Subcutaneous abdominal adipose tissue (tissue), 5 donors: ENCODE results near the gene SPTAN1.
A peak's percentile ranks its signal among the peaks of the same experiment; 100 is the strongest.
"Not testable (repeated sequence)": the region's sequence is repeated elsewhere in the genome, so short reads cannot be mapped to it uniquely, and the experiment has no call there.

Experiments used
- H3K27ac ChIP-seq: one replicate; pipeline ENCODE4 v1.7.0; 2013; ENCODE audit warnings: low read depth, mild to moderate bottlenecking, inconsistent platforms, low read length, moderate library complexity
- H3K27me3 ChIP-seq, 5 donors: one replicate each; pipeline ENCODE4 v1.7.0; 2013; ENCODE audit warnings: low read length in 5 of 5, inconsistent platforms in 1 of 5; ENCODE audit not compliant: control insufficient read depth in 5 of 5, insufficient read depth in 4 of 5
- H3K36me3 ChIP-seq, 5 donors: one replicate each; pipeline ENCODE4 v1.7.0; 2013; ENCODE audit warnings: low read length in 5 of 5; ENCODE audit not compliant: control insufficient read depth in 5 of 5, insufficient read depth in 5 of 5
- H3K4me1 ChIP-seq, 5 donors: one replicate each; pipeline ENCODE4 v1.7.0; 2013; ENCODE audit warnings: low read length in 5 of 5, mild to moderate bottlenecking in 3 of 5, moderate library complexity in 1 of 5; ENCODE audit not compliant: control insufficient read depth in 5 of 5, insufficient read depth in 5 of 5
- H3K4me3 ChIP-seq, 5 donors: one replicate each; pipeline ENCODE4 v1.7.0; 2013; ENCODE audit warnings: low read length in 5 of 5, low read depth in 1 of 5
- H3K9ac ChIP-seq, 5 donors: one replicate each; pipeline ENCODE4 v1.7.0; 2013; ENCODE audit warnings: low read length in 5 of 5, mild to moderate bottlenecking in 4 of 5, moderate library complexity in 3 of 5
- H3K9me3 ChIP-seq, 5 donors: one replicate each; pipeline ENCODE4 v1.7.0; 2013; ENCODE audit warnings: low read length in 5 of 5; ENCODE audit not compliant: control insufficient read depth in 5 of 5
- donor health status: healthy.
- donor health status: healthy.
- donor health status: healthy.
- donor health status: healthy.
- donor health status: healthy.

Gene SPTAN1

DNA sequence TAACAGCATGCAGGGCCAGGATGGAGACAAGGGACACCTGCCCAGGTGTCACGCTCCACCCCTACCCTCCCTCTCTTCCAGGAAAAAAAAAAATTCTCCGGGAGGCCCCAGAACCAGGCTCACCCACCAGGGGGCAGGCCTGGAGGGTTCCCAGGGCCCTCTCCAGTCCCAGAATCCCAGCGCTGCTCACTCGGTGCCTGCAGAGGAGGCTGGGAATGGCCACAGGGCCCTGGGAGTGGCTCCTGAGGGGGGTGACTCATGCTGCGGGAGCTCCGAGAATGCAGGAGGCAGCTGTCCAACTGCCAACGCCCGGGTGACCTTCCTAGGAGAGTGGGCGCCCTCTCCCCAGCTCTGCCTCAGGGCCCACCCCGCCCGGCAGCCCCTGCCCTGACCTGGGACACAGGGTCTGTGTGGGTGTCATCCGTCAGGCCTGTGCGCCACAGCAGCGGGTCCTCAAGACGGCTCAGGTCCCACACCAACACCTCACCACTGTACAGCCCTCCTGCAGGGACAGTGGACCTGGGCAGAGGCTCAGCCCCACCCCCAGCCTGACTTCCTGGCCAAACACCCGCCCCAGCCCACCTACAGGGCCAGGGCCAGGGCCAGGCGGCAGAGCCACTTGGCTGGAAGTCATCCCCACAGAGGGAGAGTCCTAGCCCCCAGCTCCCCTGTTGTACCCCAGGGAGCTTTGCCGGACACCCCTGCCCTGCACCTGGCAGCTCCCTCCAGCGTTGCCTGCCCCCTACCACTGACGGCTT is 83.1 kb downstream of the SPTAN1 start:
- Histone ChIP-seq H3K27ac (peak overlapping the region; percentile 50), H3K27me3 (peaks cover 0 to 2% (median 0%) of the 10 kb centered on the region in 5 donors), H3K4me3 (peak overlapping the region in 1 of 5 donors; percentile 6), H3K4me1 (peaks cover 5 to 22% (median 19%) of the 10 kb centered on the region in 5 donors), H3K9me3 (no peaks in the 10 kb centered on the region), H3K36me3 (peaks cover 0 to 51% (median 39%) of the 10 kb centered on the region in 5 donors), H3K9ac (peak overlapping the region in 1 of 5 donors; percentile 16)

DNA sequence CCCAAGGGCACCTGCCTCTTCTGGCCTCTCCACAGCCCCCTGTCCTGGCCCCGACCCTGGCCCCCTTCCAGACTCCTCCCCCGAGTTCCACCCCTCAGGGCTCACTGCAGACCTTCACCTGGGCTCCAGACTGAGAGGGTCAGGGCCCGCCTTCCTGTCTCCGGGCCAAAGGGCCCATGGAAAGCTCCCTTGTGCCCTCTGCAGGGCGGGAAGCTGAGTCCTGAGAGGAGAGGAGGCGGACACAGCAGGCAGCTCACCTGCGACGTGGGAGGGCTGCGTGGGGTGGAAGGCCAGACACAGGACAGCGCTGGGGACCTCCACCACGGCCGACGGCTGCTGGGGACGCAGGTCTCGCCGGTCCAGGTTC is 83.6 kb downstream of the SPTAN1 start:
- H3K36me3 ChIP-seq, result peaks cover 0 to 48% (median 38%) of the 10 kb centered on the region in 5 donors
- H3K27me3 ChIP-seq, result peaks cover 0 to 2% (median 0%) of the 10 kb centered on the region in 5 donors
- peak overlapping the region; percentile 50 for H3K27ac ChIP-seq
- peak overlapping the region in 1 of 5 donors; percentile 16 for H3K9ac ChIP-seq
- H3K4me3 ChIP-seq, result no peak overlapping the region
- peaks cover 5 to 22% (median 19%) of the 10 kb centered on the region in 5 donors for H3K4me1 ChIP-seq
- H3K9me3 ChIP-seq, result no peaks in the 10 kb centered on the region

DNA sequence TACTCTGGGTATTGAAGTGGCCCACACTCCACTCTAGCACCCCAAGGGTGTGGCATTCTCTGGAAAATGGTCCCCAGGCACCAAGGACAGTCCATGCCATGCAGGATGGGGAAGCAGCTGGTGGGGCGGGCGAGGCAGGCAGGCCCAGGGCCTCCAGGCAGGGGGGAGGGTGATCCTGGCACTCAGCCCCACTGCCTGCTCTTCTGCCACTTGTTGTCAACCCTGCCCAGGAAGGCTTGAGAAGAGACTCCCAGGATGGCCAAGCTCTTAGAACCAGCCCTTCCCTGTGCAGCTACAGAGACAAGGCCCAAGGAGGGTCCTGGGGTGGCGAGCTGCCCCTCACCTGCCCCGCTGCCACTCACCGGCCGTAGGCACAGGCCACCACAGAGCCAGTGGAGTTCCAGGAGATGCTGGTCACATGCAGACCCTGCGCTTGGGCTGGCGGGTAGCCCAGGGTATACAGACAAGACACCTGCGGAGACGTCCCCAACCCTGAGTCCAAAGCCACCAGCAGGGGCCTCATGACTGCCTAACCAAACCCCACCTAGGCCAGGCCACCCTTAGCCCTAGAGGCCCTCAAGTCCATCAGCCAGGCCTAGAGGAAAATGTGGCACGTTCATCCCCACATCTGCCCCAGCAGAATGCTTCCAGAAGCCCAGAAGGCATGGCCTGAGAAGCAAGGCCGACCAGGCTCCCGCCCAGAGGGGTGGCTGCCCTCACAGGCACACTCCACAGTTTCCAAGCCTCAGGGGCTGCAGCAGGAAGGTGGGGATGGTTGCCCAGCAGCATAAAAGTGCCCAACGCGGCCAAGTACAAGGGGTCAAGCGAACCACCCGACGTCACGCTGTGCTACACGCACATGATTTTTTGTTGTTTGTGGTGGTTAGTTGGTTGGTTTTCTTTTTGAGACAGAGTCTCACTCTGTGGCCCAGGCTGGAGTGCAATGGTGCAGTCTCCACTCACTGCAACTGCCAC is 84.5 kb downstream of the SPTAN1 start:
- H3K27me3 ChIP-seq, result peaks cover 0 to 2% (median 0%) of the 10 kb centered on the region in 5 donors
- no peak overlapping the region for H3K27ac ChIP-seq
- peaks cover 0 to 39% (median 32%) of the 10 kb centered on the region in 5 donors for H3K36me3 ChIP-seq
- H3K4me3 ChIP-seq, result no peak overlapping the region
- no peak overlapping the region for H3K9ac ChIP-seq
- peaks cover 5 to 22% (median 19%) of the 10 kb centered on the region in 5 donors for H3K4me1 ChIP-seq
- H3K9me3 ChIP-seq, result no peaks in the 10 kb centered on the region

DNA sequence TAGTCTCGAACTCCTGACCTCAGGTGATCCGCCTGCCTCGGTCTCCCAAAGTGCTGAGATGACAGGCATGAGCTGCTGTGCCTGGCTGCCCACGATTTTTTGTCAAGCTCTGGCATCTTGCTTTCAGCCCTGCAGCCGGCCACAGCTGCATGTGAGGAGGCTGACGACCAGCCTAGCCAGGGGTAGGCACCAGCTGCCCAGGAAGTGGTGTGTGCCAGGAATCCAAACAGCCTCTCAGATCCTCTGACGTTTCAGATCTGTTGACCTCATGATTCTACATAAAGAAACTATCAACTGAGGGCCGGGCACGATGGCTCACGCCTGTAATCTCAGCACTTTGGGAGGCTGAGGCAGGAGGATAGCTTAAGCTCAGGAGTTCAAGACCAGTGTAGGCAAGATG is 85.3 kb downstream of the SPTAN1 start:
- Histone ChIP-seq H3K27me3 (peaks cover 0 to 2% (median 0%) of the 10 kb centered on the region in 5 donors), H3K36me3 (peaks cover 0 to 31% (median 24%) of the 10 kb centered on the region in 5 donors), H3K27ac (no peak overlapping the region), H3K4me3 (no peak overlapping the region), H3K9me3 (no peaks in the 10 kb centered on the region), H3K4me1 (peaks cover 5 to 22% (median 19%) of the 10 kb centered on the region in 5 donors), H3K9ac (no peak overlapping the region)

DNA sequence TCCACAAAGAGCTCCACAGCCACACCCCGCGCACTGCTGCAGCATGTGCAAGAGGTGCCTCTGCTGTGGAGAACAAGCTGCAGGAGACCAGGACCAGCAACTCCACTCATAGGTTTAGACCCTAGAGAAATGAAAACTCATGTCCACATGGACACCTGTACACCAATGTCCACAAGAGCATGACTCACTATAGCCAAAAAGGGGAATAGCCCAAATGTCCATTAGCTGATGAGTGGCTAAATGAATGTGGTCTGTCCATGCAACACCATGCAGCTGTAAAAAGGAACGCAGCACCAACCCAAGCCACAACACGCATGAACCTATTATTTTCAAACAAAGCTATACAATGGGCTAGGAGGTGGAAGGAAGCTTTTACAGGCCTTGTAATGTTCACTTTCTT is 86.2 kb downstream of the SPTAN1 start:
- Histone ChIP-seq H3K27ac (no peak overlapping the region), H3K9ac (no peak overlapping the region), H3K4me3 (no peak overlapping the region), H3K36me3 (peaks cover 0 to 22% (median 15%) of the 10 kb centered on the region in 5 donors), H3K4me1 (peaks cover 5 to 22% (median 19%) of the 10 kb centered on the region in 5 donors), H3K27me3 (peaks cover 0 to 2% (median 0%) of the 10 kb centered on the region in 5 donors), H3K9me3 (no peaks in the 10 kb centered on the region)

DNA sequence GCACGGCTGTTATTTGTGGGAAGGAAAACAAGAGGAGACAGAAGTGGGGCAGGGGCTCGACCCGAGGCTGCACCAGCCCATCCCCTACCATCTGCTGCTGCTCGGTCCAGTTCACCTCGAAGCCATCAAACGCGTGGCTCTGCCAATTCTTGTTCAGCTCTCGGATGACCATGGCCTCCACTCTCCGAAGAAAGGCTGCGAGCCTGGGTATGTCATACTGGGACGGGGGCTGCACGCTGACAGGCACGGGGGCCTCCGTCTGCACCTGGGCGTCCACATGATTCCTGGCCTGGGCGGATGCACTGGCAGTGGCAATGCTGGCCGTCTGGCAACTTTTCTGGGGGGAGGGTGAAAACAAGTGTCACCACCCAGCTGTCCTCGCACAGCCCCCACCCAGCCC is 88.2 kb downstream of the SPTAN1 start:
- H3K4me1 ChIP-seq, result peaks cover 0 to 10% (median 7%) of the 10 kb centered on the region in 5 donors
- H3K4me3 ChIP-seq, result no peak overlapping the region
- no peak overlapping the region for H3K9ac ChIP-seq
- no peaks in the 10 kb centered on the region for H3K9me3 ChIP-seq
- peaks cover 0 to 12% (median 4%) of the 10 kb centered on the region in 5 donors for H3K36me3 ChIP-seq
- no peaks in the 10 kb centered on the region for H3K27me3 ChIP-seq
- no peak overlapping the region for H3K27ac ChIP-seq

DNA sequence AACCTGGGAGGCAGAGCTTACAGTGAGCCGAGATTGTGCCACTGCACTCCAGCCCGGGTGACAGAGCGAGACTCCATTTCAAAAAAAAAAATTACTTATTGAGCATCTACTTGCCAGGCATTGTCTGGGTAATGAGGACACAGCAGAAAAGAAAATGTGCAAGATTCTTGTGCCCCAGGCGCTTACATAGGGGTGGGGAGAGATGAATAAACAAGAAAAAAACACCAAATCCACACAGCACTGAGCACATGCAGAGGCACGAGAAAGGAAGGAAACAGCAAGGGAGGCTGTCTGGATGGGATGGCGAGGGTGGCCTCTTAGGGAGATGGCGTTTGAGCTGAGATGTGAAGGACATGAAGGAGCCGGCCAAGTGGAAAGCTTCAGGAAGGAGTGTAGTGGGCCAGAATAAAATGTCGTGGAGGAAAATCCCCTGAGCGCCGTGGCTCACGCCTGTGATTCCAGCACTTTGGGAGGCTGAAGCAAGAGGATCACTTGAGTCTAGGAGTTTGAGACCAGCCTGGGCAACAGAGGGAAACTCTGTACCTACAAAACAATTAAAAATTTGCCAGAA is 90.4 kb downstream of the SPTAN1 start:
- Histone ChIP-seq H3K36me3 (peaks cover 0 to 12% (median 4%) of the 10 kb centered on the region in 5 donors), H3K27ac (no peak overlapping the region), H3K4me1 (no peaks in the 10 kb centered on the region), H3K9me3 (no peaks in the 10 kb centered on the region), H3K27me3 (no peaks in the 10 kb centered on the region), H3K4me3 (no peak overlapping the region), H3K9ac (no peak overlapping the region)

DNA sequence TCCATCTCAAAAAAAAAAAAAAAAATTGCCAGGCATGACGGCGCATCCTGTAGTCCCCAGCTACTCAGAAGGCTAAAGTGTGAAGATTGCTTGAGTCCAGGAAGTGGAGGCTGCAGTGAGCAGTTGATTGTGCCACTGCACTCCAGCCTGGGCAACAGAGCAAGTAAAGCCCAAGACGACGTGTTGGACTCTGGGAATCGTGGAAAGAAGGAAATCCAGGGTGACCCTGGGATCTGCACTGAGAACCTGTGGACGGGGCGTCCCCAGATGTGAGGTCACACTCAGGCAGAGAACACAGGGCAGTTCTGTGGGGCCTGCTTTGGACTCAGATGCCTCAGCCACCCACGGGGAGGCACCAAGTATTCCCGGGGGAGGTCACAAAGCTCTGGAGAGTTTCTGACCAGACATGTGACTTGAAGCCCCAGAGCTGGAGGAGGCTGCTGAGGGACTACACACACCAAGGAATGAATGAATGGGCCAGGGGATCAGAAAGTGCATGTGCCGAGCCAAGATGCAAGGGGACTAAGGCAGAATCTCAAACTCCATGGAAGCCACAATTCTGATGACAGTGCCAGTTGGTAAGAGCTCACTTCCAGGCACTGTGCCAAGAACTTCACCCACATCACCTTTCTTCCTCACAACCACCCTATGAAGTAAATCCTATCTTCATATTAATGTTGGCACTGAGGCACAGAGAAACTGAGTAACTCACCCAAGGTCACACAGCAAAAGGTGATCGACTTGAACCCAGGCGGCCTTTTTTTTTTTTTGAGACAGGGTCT is 91.3 kb downstream of the SPTAN1 start:
- Histone ChIP-seq H3K36me3 (peaks cover 0 to 8% (median 4%) of the 10 kb centered on the region in 5 donors), H3K27me3 (no peaks in the 10 kb centered on the region), H3K27ac (no peak overlapping the region), H3K4me3 (no peak overlapping the region), H3K9ac (no peak overlapping the region), H3K9me3 (no peaks in the 10 kb centered on the region), H3K4me1 (no peaks in the 10 kb centered on the region)

DNA sequence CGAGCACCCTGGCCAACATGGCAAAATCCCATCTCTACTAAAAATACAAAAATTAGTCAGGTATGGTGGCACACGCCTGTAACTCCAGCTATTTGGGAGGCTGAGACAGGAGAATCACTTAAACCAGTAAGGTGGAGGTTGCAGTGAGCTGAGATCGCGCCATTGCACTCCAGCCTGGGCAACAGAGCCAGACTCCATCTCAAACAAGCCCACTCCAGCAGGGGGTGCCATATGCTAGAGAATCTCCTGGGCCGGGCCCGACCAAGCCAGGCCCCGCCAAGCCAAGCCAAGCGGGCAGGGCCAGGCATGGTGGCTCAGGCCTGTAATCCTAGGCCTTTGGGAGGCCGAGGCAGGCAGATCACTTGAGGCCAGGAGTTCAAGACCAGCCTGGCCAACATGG is 95.8 kb downstream of the SPTAN1 start:
- H3K36me3 ChIP-seq, H3K27ac ChIP-seq, H3K9ac ChIP-seq: not testable (repeated sequence)

More for the DNA sequence above, 95.8 kb downstream of the SPTAN1 start:
- H3K4me3 ChIP-seq, H3K27me3 ChIP-seq, H3K9me3 ChIP-seq, H3K4me1 ChIP-seq: not testable (repeated sequence)
